ENCODE measurements around the gene IPO13. TPM values are rescaled to one million over a fixed set of nuclear protein-coding genes. Genes with fewer than 3 reads are reported as not detected.

The IPO13 gene
- total and polyA plus RNA-seq, 3 donors from 2014 or later = 67.3 to 138 (median 77.0) TPM

GRCh38 chr1:43935711-43936427 is 10.9 kb upstream of the IPO13 start:
- Histone ChIP-seq H3K27me3 (no peaks in the 10 kb centered on the region), H3K4me1 (peaks cover 15% of the 10 kb centered on the region), H3K27ac (no peak overlapping the region), H3K4me3 (peak overlapping the region; percentile 39 to 40), H3K9me3 (no peaks in the 10 kb centered on the region), H3K36me3 (ENCODE audit: low read depth, missing control alignments) (no peaks in the 10 kb centered on the region)
- DNase-seq = no peak
- WGBS, 2 donors = 24 to 55% methylated on average over 4 to 14 of the region's 48 CpGs
- TF ChIP-seq CTCF (IDR thresholded peaks at IDR 0.05) (no peak), POLR2A (IDR thresholded peaks at IDR 0.05) (no peak)
- intact Hi-C loops (cut with DNase I; ENCODE audit: low total_unique reads) = loop anchor here (2.0 to 10.0 kb wide), 2 partner anchors 173 to 401 kb away; partner anchors contain the start of gene PTPRF

GRCh38 chr1:43936431-43937151 is 10.2 kb upstream of the IPO13 start:
- H3K4me3 ChIP-seq = peak overlapping the region; percentile 34 to 40
- no peaks in the 10 kb centered on the region for H3K27me3 ChIP-seq
- H3K4me1 ChIP-seq = peaks cover 15% of the 10 kb centered on the region
- intact Hi-C loops (cut with DNase I; ENCODE audit: low total_unique reads) = loop anchor here (2.0 to 10.0 kb wide), 2 partner anchors 174 to 402 kb away; partner anchors contain the start of gene PTPRF
- whole genome bisulfite sequencing, 2 donors = 8% methylated on average over 42 of the region's 56 CpGs; no CpG with 5 or more reads in 1 of the 2 donors
- H3K9me3 ChIP-seq = no peaks in the 10 kb centered on the region
- H3K27ac ChIP-seq = no peak overlapping the region
- DNase-seq = peak; percentile 40
- H3K36me3 ChIP-seq (ENCODE audit: low read depth, missing control alignments) = no peaks in the 10 kb centered on the region
- TF ChIP-seq CTCF (IDR thresholded peaks at IDR 0.05) (no peak), POLR2A (IDR thresholded peaks at IDR 0.05) (no peak)

- Histone ChIP-seq H3K27me3 (no peaks in the 10 kb centered on the region), H3K27ac (no peak overlapping the region), H3K9me3 (no peaks in the 10 kb centered on the region), H3K4me3 (no peak overlapping the region), H3K4me1 (peaks cover 15% of the 10 kb centered on the region), H3K36me3 (ENCODE audit: low read depth, missing control alignments) (no peaks in the 10 kb centered on the region)
- WGBS, 2 donors = 91% methylated on average over 7 to 8 of the region's 8 CpGs
- no peak for TF ChIP-seq POLR2A (IDR thresholded peaks at IDR 0.05)
- TF ChIP-seq CTCF (IDR thresholded peaks at IDR 0.05) = no peak
- intact Hi-C loops (cut with DNase I; ENCODE audit: low total_unique reads) = loop anchor here (2.0 to 10.0 kb wide), 2 partner anchors 175 to 403 kb away; partner anchors contain the start of gene PTPRF
- no peak for DNase-seq
Observed at GRCh38 chr1:43937179-43937865, 9.4 kb upstream of the IPO13 start.

GRCh38 chr1:43938383-43938782 is 8.4 kb upstream of the IPO13 start:
- DNase-seq = no peak
- H3K36me3 ChIP-seq (ENCODE audit: low read depth, missing control alignments) = no peaks in the 10 kb centered on the region
- H3K4me3 ChIP-seq = no peak overlapping the region
- no peaks in the 10 kb centered on the region for H3K27me3 ChIP-seq
- peaks cover 14% of the 10 kb centered on the region for H3K4me1 ChIP-seq
- TF ChIP-seq POLR2A (IDR thresholded peaks at IDR 0.05) = no peak
- no peak for TF ChIP-seq CTCF (IDR thresholded peaks at IDR 0.05)
- 88 to 92% methylated on average over 10 of the region's 10 CpGs for WGBS, 2 donors
- H3K9me3 ChIP-seq = no peaks in the 10 kb centered on the region
- H3K27ac ChIP-seq = no peak overlapping the region
- intact Hi-C loops (cut with DNase I; ENCODE audit: low total_unique reads) = loop anchor here (10.0 kb wide), 1 partner anchor 404 kb away; the partner anchor contains the start of gene PTPRF
